Measurements from ENCODE around the gene THOC1.

GRCh38 chr18:317618-318017 lies 49.8 kb upstream of the THOC1 start:
- TF ChIP-seq POLR2AphosphoS5 (IDR thresholded peaks at IDR 0.05; ENCODE audit: low read depth, low read length) (no peak), CTCF (IDR thresholded peaks at IDR 0.05) (no peak), REST (IDR thresholded peaks at IDR 0.05; ENCODE audit: insufficient read depth in 1 of 2, low read depth in 2 of 2, low read length in 1 of 2) (no peak), SIN3A (IDR thresholded peaks at IDR 0.05; ENCODE audit: borderline replicate concordance, insufficient read depth, low read depth, low read length) (no peak), TCF7L2 (IDR thresholded peaks at IDR 0.05; ENCODE audit: low read depth, low read length) (no peak)

All from Panc1 (cell line).